Esophagus squamous epithelium (tissue), 5 donors: ENCODE results near the gene PHRF1. TPM values are rescaled to one million over a fixed set of nuclear protein-coding genes. Genes with fewer than 3 reads are reported as not detected.

Experiments used
- DNase-seq: peaks from one replicate; lab custom pipeline; 2025; lab: John Stamatoyannopoulos, UW
- H3K27ac ChIP-seq, 4 donors: fragments of 200-600 bp; sonication (generic); one replicate each; pipeline ENCODE4 v1.5.1; 2016 to 2019; ENCODE audit warnings: mild to moderate bottlenecking in 1 of 4
- H3K27me3 ChIP-seq, 4 donors: fragments of 200-600 bp; sonication (generic); 1 replicate in 3 of 4; 2 replicates in 1 of 4; pipeline versions ENCODE4 v1.5.1 to v1.6.0; 2017 to 2021; ENCODE audit warnings: antibody characterized with exemption in 1 of 4
- H3K36me3 ChIP-seq, 3 donors: fragments of 200-600 bp; sonication (generic); one replicate each; pipeline ENCODE4 v1.5.1; 2016 to 2019
- H3K4me1 ChIP-seq, 3 donors: fragments of 200-600 bp; sonication (generic); one replicate each; pipeline ENCODE4 v1.5.1; 2017 to 2019
- H3K4me3 ChIP-seq, 4 donors: fragments of 200-600 bp; sonication (generic); 1 replicate in 3 of 4; 2 replicates in 1 of 4; pipeline ENCODE4 v1.5.1; 2016 to 2019; ENCODE audit warnings: mild to moderate bottlenecking in 2 of 4, moderate library complexity in 1 of 4
- H3K9me3 ChIP-seq, 3 donors: fragments of 200-600 bp; sonication (generic); one replicate each; pipeline ENCODE4 v1.5.1; 2016 to 2019
- POLR2A ChIP-seq, 4 donors: fragments of 450-650 bp; IDR thresholded peaks; one replicate each; pipeline ENCODE4 v1.6.1; 2017; ENCODE audit warnings: antibody characterized with exemption in 4 of 4, mild to moderate bottlenecking in 4 of 4, moderate library complexity in 3 of 4
- WGBS, 2 donors: methylation state at CpG; one replicate each; pipeline ENCODE4 v1.1.5; 2018; 5-methylcytosine and 5-hydroxymethylcytosine counted together
- intact Hi-C: fragments of 100-400 bp; cut with DNase I; formaldehyde crosslinking; loops from one replicate; pipeline ENCODE4 v1.15.0; 2022
- total RNA-seq, 4 donors: library from RNA; depleted of rRNA; stranded (reverse); fragments of >200 nt; gene quantifications; one replicate each; pipeline ENCODE4 v1.1.0, GENCODE V29; 2016
- TF ChIP-seq, protein P1 (sequence below), 6 experiments: fragments of 450-650 bp in 4 of 6; fragments of 200-600 bp in 2 of 6; sonication (generic) in 2 of 6; IDR thresholded peaks; one replicate each; pipeline ENCODE4 v1.5.1; 2016 to 2019; ENCODE audit warnings: antibody characterized with exemption in 6 of 6, mild to moderate bottlenecking in 4 of 6, moderate library complexity in 4 of 6
- donor health status: DM: yes; HTN: yes; CAD: no.

PHRF1 gene
- total RNA-seq, 4 donors from 2014 or later, result 11.7 to 30.6 (median 24.2) TPM

DNA sequence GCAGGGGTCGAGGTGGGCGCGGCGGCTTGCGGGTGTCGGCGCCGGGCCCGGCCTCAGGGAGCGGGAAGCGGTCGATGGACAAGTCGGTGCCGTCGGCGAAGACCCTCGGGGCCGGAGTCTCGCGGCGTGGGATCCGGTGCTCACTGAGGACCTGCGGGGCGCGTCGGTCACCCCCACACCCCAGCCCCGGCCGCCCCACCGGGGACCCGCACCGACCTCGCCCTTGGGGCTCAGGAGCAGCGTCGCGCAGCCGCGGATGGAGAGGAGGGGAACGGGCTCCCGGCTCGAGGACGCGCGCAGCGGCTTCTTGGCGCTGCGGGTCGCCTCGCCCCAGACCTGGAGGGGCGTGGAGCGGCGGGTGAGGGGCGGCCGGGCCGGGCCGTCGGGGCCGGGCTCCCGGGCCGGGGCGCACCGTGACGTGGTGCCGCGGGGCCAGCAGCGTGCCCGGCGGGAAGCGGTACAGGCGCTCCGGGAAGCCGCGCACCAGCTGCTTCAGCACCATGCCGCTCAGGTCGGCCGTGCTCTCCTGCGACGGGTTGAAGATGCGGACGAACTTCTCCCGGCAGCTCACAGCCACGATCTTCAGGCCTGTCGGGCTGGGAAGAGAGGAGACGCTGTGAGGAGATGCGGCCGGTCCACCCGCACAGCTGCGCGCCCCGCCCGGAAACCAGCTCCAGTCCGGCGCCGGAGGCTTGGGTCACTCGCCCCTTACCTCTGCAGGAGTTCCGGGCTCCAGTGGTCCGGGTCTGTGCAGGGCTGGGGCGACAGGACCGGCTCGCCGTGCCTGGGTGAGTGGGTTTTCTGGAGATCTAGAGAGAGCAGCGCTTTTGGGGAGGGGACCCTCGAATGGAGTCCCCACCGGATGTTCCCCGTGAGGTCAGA lies 20.2 kb upstream of the PHRF1 start:
- H3K27me3 ChIP-seq, result peaks cover 0 to 85% (median 3%) of the 10 kb centered on the region in 4 donors
- H3K9me3 ChIP-seq, result no peaks in the 10 kb centered on the region
- H3K4me3 ChIP-seq, result peak overlapping the region; percentile 27 to 62 (median 44)
- DNase-seq, result no peak
- H3K36me3 ChIP-seq, result no peaks in the 10 kb centered on the region
- WGBS, 2 donors, result no CpG with 5 or more reads among the region's 104 CpGs
- intact Hi-C loops, result loop anchor here (5.0 kb wide), 1 partner anchor 166 kb away; no protein-coding TSS in a partner anchor
- peaks cover 21 to 41% (median 29%) of the 10 kb centered on the region in 3 donors for H3K4me1 ChIP-seq
- H3K27ac ChIP-seq, result no peak overlapping the region
- no peak for TF ChIP-seq POLR2A (IDR thresholded peaks at IDR 0.05)
- TF ChIP-seq, protein P1, sequence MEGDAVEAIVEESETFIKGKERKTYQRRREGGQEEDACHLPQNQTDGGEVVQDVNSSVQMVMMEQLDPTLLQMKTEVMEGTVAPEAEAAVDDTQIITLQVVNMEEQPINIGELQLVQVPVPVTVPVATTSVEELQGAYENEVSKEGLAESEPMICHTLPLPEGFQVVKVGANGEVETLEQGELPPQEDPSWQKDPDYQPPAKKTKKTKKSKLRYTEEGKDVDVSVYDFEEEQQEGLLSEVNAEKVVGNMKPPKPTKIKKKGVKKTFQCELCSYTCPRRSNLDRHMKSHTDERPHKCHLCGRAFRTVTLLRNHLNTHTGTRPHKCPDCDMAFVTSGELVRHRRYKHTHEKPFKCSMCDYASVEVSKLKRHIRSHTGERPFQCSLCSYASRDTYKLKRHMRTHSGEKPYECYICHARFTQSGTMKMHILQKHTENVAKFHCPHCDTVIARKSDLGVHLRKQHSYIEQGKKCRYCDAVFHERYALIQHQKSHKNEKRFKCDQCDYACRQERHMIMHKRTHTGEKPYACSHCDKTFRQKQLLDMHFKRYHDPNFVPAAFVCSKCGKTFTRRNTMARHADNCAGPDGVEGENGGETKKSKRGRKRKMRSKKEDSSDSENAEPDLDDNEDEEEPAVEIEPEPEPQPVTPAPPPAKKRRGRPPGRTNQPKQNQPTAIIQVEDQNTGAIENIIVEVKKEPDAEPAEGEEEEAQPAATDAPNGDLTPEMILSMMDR (IDR thresholded peaks at IDR 0.05), result no peak

DNA sequence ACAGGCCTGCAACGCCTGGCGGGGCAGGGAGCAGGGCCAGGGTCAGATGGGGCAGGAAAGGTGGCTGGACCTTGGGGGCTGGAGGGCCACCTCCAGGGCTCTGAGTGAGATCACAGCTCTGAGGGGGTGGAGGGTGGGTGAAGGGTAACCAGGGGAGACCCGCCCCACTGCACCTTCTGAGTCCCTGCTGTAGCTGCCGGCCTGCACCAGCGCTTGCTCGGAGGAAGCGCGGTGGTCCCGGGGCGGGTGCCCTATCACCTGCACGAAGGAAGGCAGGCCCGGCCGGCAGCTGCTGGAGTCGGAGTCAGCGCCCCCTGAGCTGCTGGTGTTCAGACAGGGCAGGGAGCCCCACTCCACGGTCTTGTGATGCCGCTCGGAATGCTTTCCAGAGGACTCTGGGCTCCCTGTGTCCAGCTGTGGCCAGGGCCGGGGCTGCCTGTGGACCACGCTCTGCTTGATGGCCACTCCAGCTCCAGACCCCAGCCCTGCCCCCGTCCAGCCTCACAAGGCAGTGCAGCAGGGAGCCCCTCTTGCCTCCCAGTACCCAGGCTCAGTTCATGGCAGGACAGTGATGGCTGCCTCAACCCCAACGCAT lies 19.5 kb upstream of the PHRF1 start:
- intact Hi-C loops, result loop anchor here (5.0 kb wide), 1 partner anchor 166 kb away; no protein-coding TSS in a partner anchor
- Histone ChIP-seq H3K9me3 (no peaks in the 10 kb centered on the region), H3K4me3 (no peak overlapping the region), H3K27me3 (peaks cover 0 to 77% (median 3%) of the 10 kb centered on the region in 4 donors), H3K27ac (no peak overlapping the region), H3K4me1 (peaks cover 26 to 48% (median 33%) of the 10 kb centered on the region in 3 donors), H3K36me3 (no peaks in the 10 kb centered on the region)
- TF ChIP-seq, protein P1 (IDR thresholded peaks at IDR 0.05), result no peak
- TF ChIP-seq POLR2A (IDR thresholded peaks at IDR 0.05), result no peak
- 100% methylated on average over 1 of the region's 22 CpGs for WGBS, 2 donors
- DNase-seq, result no peak

DNA sequence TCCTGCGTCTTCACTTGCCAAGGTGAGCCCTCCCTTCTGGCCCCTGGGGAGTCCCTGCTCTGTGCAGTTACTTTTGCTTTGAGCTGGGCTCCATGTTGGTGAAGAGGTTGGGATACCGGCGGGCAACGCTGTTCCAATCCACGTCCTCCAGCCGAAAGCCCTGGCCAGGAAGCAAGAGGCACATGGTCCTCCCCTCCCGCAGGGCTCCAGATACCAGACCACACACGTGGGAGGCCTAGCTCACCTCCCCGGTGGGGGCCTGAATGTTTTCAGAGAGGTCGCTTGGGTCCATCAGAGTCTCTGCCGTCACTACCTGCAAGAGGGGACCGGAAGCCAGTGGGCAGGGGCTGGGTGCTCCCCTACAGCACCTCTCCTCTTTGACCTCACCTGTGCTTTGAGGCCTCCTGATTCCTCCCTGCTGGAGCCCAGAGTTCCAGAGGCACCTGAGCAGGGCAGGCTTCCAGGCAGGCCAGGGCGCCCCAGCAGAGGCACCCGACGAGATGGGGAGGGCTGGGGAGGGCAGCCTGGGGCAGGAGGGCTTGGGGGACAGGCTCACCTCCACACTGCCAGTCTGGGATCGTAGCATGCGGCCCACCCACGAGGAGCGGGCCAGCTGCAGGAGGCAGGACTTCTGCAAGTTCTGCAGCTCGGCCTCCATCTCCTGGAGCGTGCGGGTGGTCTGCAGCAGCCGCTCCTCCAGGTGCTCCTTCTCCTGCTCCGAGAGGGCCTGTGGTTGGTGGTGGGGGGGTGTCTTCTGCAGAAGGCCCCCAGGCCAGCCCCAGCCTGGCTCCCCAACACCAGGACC lies 18.7 kb upstream of the PHRF1 start:
- Histone ChIP-seq H3K27ac (no peak overlapping the region), H3K4me3 (no peak overlapping the region), H3K27me3 (peaks cover 0 to 70% (median 3%) of the 10 kb centered on the region in 4 donors), H3K36me3 (peaks cover 0 to 6% (median 0%) of the 10 kb centered on the region in 3 donors), H3K9me3 (no peaks in the 10 kb centered on the region), H3K4me1 (peaks cover 30 to 56% (median 41%) of the 10 kb centered on the region in 3 donors)
- TF ChIP-seq, protein P1 (IDR thresholded peaks at IDR 0.05), result no peak
- no peak for TF ChIP-seq POLR2A (IDR thresholded peaks at IDR 0.05)
- DNase-seq, result no peak
- intact Hi-C loops, result loop anchor here (5.0 kb wide), 1 partner anchor 165 kb away; no protein-coding TSS in a partner anchor
- WGBS, 2 donors, result 80 to 83% methylated on average over 7 to 12 of the region's 24 CpGs

DNA sequence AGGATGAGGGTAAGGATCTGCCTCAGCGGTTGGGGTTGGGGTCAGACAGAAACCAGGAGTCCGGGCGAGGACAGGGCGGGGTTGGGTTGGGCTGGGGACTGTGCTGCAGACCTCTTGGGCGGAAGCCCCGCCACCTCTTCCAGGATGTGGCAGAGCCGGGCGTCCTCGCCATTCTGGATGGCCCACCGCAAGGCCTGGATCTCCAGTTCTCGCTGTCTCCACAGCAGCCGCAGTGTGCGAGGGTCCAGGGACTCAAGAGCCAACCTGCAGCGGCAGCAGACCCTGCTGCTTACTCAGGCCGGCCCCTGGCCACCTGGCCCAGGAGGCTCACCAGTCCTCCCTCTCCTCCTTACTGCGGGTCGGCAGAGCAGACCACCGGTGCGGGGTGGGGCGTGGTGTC lies 17.8 kb upstream of the PHRF1 start:
- peaks cover 0 to 15% (median 0%) of the 10 kb centered on the region in 3 donors for H3K36me3 ChIP-seq
- 93% methylated on average over 5 of the region's 20 CpGs; no CpG with 5 or more reads in 1 of the 2 donors for WGBS, 2 donors
- DNase-seq, result no peak
- no peak overlapping the region for H3K27ac ChIP-seq
- TF ChIP-seq POLR2A (IDR thresholded peaks at IDR 0.05), result no peak
- TF ChIP-seq, protein P1 (IDR thresholded peaks at IDR 0.05), result no peak
- H3K9me3 ChIP-seq, result no peaks in the 10 kb centered on the region
- peaks cover 30 to 66% (median 41%) of the 10 kb centered on the region in 3 donors for H3K4me1 ChIP-seq
- no peak overlapping the region for H3K4me3 ChIP-seq
- intact Hi-C loops, result loop anchor here (5.0 kb wide), 1 partner anchor 164 kb away; no protein-coding TSS in a partner anchor
- H3K27me3 ChIP-seq, result peaks cover 0 to 60% (median 3%) of the 10 kb centered on the region in 4 donors
